ENCODE results near the gene SLCO4A1. TPM values are rescaled to one million over a fixed set of nuclear protein-coding genes. Genes with fewer than 3 reads are reported as not detected.

Gene SLCO4A1
- total RNA-seq, 1 donor from 2014 or later: 3.6 TPM

DNA sequence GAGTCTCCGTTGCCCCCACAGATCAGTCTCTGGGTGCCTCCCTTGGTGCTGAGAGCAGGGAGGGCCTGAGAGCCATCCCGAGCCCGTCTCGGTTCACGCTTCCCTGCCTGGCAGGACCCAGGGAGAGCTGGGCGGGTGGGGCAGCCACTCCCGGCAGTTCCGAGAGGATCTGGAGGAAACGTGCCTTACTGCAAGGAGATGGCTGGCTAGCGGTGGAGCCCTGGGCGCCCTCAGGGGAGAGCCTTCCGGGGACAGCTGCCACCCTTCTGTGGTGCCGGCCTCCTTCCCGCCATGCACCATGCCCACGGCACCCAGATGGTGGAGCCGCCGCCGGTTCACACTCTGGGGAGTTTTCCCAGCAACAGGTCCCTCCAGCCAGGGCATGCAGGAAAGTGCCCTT lies 45.8 kb upstream of the SLCO4A1 start:
- H3K9me3 Mint-ChIP-seq (ENCODE audit: low read depth): no peaks in the 10 kb centered on the region
- H3K27me3 Mint-ChIP-seq: peaks cover 51% of the 10 kb centered on the region

DNA sequence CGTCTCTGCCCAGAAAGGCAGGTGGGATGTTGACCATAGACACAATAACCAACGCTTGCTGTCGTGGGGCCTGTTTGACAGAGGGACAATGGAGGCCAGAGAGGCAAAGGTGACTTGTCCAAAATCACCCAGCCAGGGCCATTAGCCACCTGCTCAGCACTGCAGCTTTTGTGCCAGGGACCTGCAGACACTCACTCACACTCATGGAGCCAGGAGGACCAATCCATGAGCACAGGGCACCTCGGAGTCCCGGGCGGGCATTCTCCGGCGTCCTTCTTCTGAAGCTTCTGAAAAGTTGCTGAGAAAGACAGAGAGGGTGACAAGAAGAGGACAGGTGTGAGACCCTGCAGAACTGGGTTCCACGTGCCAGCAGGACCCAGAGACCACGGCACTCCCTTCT lies 45.4 kb upstream of the SLCO4A1 start:
- no peak for DNase-seq (ENCODE audit: low spot score, unreplicated experiment)
- H3K27me3 Mint-ChIP-seq: peaks cover 51% of the 10 kb centered on the region
- TF ChIP-seq, protein P1, sequence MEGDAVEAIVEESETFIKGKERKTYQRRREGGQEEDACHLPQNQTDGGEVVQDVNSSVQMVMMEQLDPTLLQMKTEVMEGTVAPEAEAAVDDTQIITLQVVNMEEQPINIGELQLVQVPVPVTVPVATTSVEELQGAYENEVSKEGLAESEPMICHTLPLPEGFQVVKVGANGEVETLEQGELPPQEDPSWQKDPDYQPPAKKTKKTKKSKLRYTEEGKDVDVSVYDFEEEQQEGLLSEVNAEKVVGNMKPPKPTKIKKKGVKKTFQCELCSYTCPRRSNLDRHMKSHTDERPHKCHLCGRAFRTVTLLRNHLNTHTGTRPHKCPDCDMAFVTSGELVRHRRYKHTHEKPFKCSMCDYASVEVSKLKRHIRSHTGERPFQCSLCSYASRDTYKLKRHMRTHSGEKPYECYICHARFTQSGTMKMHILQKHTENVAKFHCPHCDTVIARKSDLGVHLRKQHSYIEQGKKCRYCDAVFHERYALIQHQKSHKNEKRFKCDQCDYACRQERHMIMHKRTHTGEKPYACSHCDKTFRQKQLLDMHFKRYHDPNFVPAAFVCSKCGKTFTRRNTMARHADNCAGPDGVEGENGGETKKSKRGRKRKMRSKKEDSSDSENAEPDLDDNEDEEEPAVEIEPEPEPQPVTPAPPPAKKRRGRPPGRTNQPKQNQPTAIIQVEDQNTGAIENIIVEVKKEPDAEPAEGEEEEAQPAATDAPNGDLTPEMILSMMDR (IDR thresholded peaks at IDR 0.05; ENCODE audit: unreplicated experiment): no peak
- H3K4me1 Mint-ChIP-seq (ENCODE audit: low read depth): no peaks in the 10 kb centered on the region
- H3K9me3 Mint-ChIP-seq (ENCODE audit: low read depth): no peaks in the 10 kb centered on the region
- no peak overlapping the region for H3K27ac Mint-ChIP-seq
- no peaks in the 10 kb centered on the region for H3K36me3 Mint-ChIP-seq (ENCODE audit: insufficient read depth)
- H3K4me3 Mint-ChIP-seq (ENCODE audit: low read depth): no peak overlapping the region

More for the DNA sequence above, 45.8 kb upstream of the SLCO4A1 start:
- no peak overlapping the region for H3K4me3 Mint-ChIP-seq (ENCODE audit: low read depth)
- no peaks in the 10 kb centered on the region for H3K4me1 Mint-ChIP-seq (ENCODE audit: low read depth)
- H3K27ac Mint-ChIP-seq: no peak overlapping the region
- TF ChIP-seq, protein P1 (IDR thresholded peaks at IDR 0.05; ENCODE audit: unreplicated experiment): no peak
- no peak for DNase-seq (ENCODE audit: low spot score, unreplicated experiment)
- H3K36me3 Mint-ChIP-seq (ENCODE audit: insufficient read depth): no peaks in the 10 kb centered on the region

DNA sequence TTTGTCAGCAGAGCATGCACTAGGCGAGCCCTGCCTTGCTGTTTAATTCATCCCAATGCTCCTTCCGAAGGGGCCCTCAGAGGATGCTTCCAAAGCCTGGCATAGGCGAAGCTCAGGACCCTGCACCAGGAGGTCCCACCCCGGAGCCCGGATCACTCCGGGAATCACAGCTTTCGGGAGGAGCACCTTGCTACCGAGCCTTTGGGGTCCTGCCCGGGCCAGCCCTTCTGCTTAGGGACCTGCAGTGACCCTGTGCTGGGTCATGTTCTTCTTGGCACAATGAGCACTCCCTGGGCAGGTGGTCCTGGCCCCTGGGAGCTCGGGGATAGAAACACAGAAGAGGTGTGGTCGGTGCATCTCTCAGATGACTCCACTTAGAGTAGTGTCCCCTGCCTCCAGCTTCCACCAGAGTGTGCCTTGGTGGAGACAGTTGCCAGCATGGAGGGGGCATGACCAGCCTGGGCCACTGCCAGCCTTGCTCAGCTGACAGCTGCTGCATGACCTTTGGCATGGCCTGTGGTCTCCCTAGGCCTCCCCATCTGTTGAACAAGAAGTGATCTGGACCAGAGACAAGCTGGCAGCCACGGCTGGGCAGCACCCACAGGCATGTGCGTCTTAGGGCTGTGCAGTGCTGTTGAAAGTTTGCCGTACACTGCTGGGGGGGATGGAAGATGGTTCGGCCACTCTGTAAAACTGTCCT lies 44.7 kb upstream of the SLCO4A1 start:
- H3K27me3 Mint-ChIP-seq: peaks cover 52% of the 10 kb centered on the region
- H3K9me3 Mint-ChIP-seq (ENCODE audit: low read depth): no peaks in the 10 kb centered on the region
- H3K36me3 Mint-ChIP-seq (ENCODE audit: insufficient read depth): no peaks in the 10 kb centered on the region
- DNase-seq (ENCODE audit: low spot score, unreplicated experiment): no peak
- H3K4me3 Mint-ChIP-seq (ENCODE audit: low read depth): no peak overlapping the region
- H3K4me1 Mint-ChIP-seq (ENCODE audit: low read depth): no peaks in the 10 kb centered on the region
- no peak overlapping the region for H3K27ac Mint-ChIP-seq
- TF ChIP-seq, protein P1 (IDR thresholded peaks at IDR 0.05; ENCODE audit: unreplicated experiment): no peak

DNA sequence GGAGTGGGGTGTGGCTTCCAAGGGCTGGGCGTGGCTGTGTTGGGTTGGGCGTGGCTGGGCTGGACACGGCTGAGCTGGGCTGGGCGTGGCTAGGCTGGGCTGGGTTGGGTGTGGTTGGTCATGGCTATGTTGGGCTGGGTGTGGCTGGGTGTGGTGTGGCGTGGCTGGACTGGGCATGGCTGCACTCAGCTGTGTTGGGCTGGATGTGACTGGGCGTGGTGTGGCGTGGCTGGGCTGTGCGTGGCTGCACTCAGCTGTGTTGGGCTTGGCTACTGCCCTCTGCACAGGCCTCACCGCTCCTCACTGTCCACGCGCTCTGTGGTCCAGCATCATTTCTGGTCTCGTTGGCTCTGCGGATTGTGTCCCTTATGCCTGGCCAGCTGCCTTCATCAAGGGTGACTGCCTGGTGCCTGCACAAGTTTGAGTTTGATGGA lies 43.5 kb upstream of the SLCO4A1 start:
- no peaks in the 10 kb centered on the region for H3K4me1 Mint-ChIP-seq (ENCODE audit: low read depth)
- H3K4me3 Mint-ChIP-seq (ENCODE audit: low read depth): no peak overlapping the region
- no peaks in the 10 kb centered on the region for H3K9me3 Mint-ChIP-seq (ENCODE audit: low read depth)
- no peak for DNase-seq (ENCODE audit: low spot score, unreplicated experiment)
- TF ChIP-seq, protein P1 (IDR thresholded peaks at IDR 0.05; ENCODE audit: unreplicated experiment): no peak
- H3K36me3 Mint-ChIP-seq (ENCODE audit: insufficient read depth): no peaks in the 10 kb centered on the region
- no peak overlapping the region for H3K27ac Mint-ChIP-seq
- H3K27me3 Mint-ChIP-seq: peaks cover 53% of the 10 kb centered on the region

DNA sequence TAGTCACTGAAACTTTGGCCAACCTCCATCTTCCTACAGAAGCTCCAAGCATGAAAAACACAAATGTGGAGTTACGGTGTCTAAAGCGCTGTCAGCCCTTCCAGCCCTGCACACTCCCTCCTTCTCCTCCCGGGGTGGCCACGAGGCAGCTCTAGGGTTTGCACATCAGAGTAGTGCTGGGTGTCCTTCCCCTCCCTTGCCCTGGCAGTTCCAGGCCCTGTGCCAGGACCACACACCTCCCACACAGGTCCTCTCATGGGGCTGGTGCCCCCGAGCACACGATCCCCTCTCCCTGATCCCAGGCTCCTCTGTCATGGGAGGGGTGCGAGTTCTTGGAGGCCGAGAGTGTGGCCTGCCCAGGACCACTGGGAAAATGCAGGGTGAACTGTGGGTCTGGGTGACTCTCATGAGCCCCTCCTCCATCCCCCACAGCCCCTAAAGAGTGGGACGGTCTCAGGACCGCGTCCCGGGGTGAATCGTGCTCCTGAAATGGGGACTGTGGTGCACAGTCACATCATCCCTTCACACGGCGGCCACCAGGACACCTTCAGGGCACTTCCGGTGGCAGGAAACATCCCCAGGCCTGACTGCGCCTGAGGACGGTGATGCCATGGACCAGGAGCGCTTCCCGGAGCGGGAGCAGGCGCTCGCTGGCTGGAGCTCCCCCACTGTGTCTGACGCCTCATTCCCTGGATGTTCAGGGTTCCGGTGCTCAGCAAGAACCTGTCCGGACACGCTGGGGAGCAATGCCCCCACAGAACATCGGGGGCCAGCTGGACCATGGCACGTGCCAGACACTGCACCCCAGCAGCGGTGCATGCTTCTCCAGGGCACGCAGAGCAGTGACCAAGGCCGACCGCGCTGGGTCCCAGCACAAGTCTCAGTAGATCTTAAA lies 42.8 kb upstream of the SLCO4A1 start:
- Mint-ChIP-seq H3K36me3 (ENCODE audit: insufficient read depth) (no peaks in the 10 kb centered on the region), H3K4me3 (ENCODE audit: low read depth) (no peak overlapping the region), H3K9me3 (ENCODE audit: low read depth) (no peaks in the 10 kb centered on the region), H3K27ac (no peak overlapping the region), H3K27me3 (peaks cover 49% of the 10 kb centered on the region), H3K4me1 (ENCODE audit: low read depth) (no peaks in the 10 kb centered on the region)
- TF ChIP-seq, protein P1 (IDR thresholded peaks at IDR 0.05; ENCODE audit: unreplicated experiment): no peak
- DNase-seq (ENCODE audit: low spot score, unreplicated experiment): no peak
